HCT116 (cell line): ENCODE results near the gene ATXN7L1. TPM values are rescaled to one million over a fixed set of nuclear protein-coding genes. Genes with fewer than 3 reads are reported as not detected.

ENCODE experiments used
- ATAC-seq: fragments of 200-7000 bp; cut with Tn5 transposase; 2 replicates; pipeline ENCODE4 v1.9.1; 2020; ENCODE audit warnings: mild to moderate bottlenecking, moderate library complexity
- BruUV-seq: library from RNA; stranded (reverse); fragments of 400-500 nt; replicated peaks from 2 replicates; lab custom pipeline; 2021; lab: Mats Ljungman, UMichigan
- CTCF ChIA-PET: fragments of 300-600 bp; sonication (Branson Sonifier 250); formaldehyde crosslinking; loops from one replicate; lab custom pipeline; 2021; ENCODE audit warnings: antibody characterized with exemption; lab: Charles Lee
- POLR2A ChIA-PET: fragments of 300-600, 350-600 bp; sonication (Branson Sonifier 250); formaldehyde crosslinking; loops from one replicate; lab custom pipeline; 2021; ENCODE audit warnings: antibody characterized with exemption; lab: Charles Lee
- RAD21 ChIA-PET, 2 experiments: fragments of 300-600 bp; sonication (Branson Sonifier 250); formaldehyde crosslinking; loops; one replicate each; lab custom pipeline; 2023; ENCODE audit warnings: low total read pairs in 2 of 2; ENCODE audit not compliant: uncharacterized antibody in 2 of 2, unreplicated experiment in 2 of 2, low non-redundant PET in 1 of 2; lab: Charles Lee
- DNase-seq: peaks from one replicate; pipeline ENCODE4 v3.0.0-alpha.2; 2010; ENCODE audit warnings: low read depth, low spot score
- H2AFZ ChIP-seq: fragments of 200-600 bp; shearing (Covaris generic), sonication (generic); 2 replicates; pipeline ENCODE4 v1.6.1; 2017; ENCODE audit warnings: low read depth, mixed run types, mixed read lengths, antibody characterized with exemption, low read length; ENCODE audit not compliant: poor library complexity, severe bottlenecking
- H3K27ac ChIP-seq: 2 replicates; pipeline ENCODE4 v1.5.1; 2012; ENCODE audit warnings: low read depth, low read length
- H3K27me3 ChIP-seq: fragments of 200-600 bp; sonication (generic); 2 replicates; pipeline ENCODE4 v1.6.1; 2016; ENCODE audit warnings: mixed run types, low read length, mixed read lengths; ENCODE audit not compliant: insufficient read depth
- H3K36me3 ChIP-seq, 2 experiments: fragments of 200-500 bp in 1 of 2; fragments of 200-600 bp in 1 of 2; sonication (Bioruptor generic) in 1 of 2; sonication (generic) in 1 of 2; 2 replicates each; pipeline versions ENCODE4 v1.5.1 to v1.6.1; 2014 to 2016; ENCODE audit warnings: low read length in 2 of 2, inconsistent platforms in 1 of 2, mixed read lengths in 1 of 2, mixed run types in 1 of 2; ENCODE audit not compliant: insufficient read depth in 2 of 2, control insufficient read depth in 1 of 2
- H3K4me1 ChIP-seq, 2 experiments: fragments of 200-600 bp in 1 of 2; sonication (generic) in 1 of 2; 2 replicates each; pipeline versions ENCODE4 v1.5.1 to v1.6.1; 2012 to 2017; ENCODE audit warnings: low read length in 2 of 2, inconsistent platforms in 1 of 2, mild to moderate bottlenecking in 1 of 2, mixed read lengths in 1 of 2, mixed run types in 1 of 2, moderate library complexity in 1 of 2; ENCODE audit not compliant: insufficient read depth in 2 of 2, control insufficient read depth in 1 of 2
- H3K4me2 ChIP-seq: fragments of 200-600 bp; sonication (generic); 2 replicates; pipeline ENCODE4 v1.6.1; 2017; ENCODE audit warnings: mixed run types, low read length, mixed read lengths
- H3K4me3 ChIP-seq, 2 experiments: fragments of 200-600 bp in 1 of 2; sonication (generic) in 1 of 2; replicated peaks in 1 of 2; 2 replicates each; pipeline ENCODE4 v1.5.1; 2011 to 2016; ENCODE audit warnings: low read length in 2 of 2, control low read depth in 1 of 2, low read depth in 1 of 2, mild to moderate bottlenecking in 1 of 2, mixed read lengths in 1 of 2, mixed run types in 1 of 2
- H3K79me2 ChIP-seq: fragments of 200-600 bp; sonication (generic); 2 replicates; pipeline ENCODE4 v1.6.1; 2017; ENCODE audit warnings: mild to moderate bottlenecking, mixed run types, low read length, moderate library complexity, mixed read lengths; ENCODE audit not compliant: insufficient read depth
- H3K9ac ChIP-seq: fragments of 200-600 bp; sonication (generic); 2 replicates; pipeline ENCODE4 v1.6.1; 2016; ENCODE audit warnings: low read length, mixed read lengths
- H3K9me2 ChIP-seq: fragments of 200-600 bp; sonication (generic), shearing (Covaris generic); 2 replicates; pipeline ENCODE4 v1.6.1; 2017; ENCODE audit warnings: mixed run types, mild to moderate bottlenecking, moderate library complexity; ENCODE audit not compliant: insufficient read depth
- H3K9me3 ChIP-seq, 2 experiments: fragments of 200-500 bp in 1 of 2; fragments of 200-600 bp in 1 of 2; sonication (Bioruptor generic) in 1 of 2; sonication (generic) in 1 of 2; 2 replicates each; pipeline ENCODE4 v1.6.1; 2014 to 2017; ENCODE audit warnings: low read length in 2 of 2, mixed read lengths in 2 of 2, inconsistent platforms in 1 of 2, low read depth in 1 of 2, mild to moderate bottlenecking in 1 of 2, mixed run types in 1 of 2, moderate library complexity in 1 of 2; ENCODE audit not compliant: control insufficient read depth in 1 of 2, insufficient read depth in 1 of 2
- H4K20me1 ChIP-seq: fragments of 200-600 bp; sonication (generic), shearing (Covaris generic); 2 replicates; pipeline ENCODE4 v1.6.1; 2017; ENCODE audit warnings: mixed run types, mild to moderate bottlenecking, moderate library complexity; ENCODE audit not compliant: insufficient read depth
- ATF3 ChIP-seq: IDR thresholded peaks from 2 replicates; pipeline ENCODE4 v1.6.1; 2012
- CBX3 ChIP-seq: IDR thresholded peaks from 2 replicates; pipeline ENCODE4 v1.6.1; 2012; ENCODE audit warnings: low read depth
- CEBPB ChIP-seq: IDR thresholded peaks from 2 replicates; pipeline ENCODE4 v1.6.1; 2012; ENCODE audit warnings: low read depth
- EGR1 ChIP-seq: IDR thresholded peaks from 2 replicates; pipeline ENCODE4 v1.6.1; 2012; ENCODE audit warnings: low read depth
- ELF1 ChIP-seq: IDR thresholded peaks from 2 replicates; pipeline ENCODE4 v1.6.1; 2012; ENCODE audit warnings: low read depth, borderline replicate concordance
- EZH2 ChIP-seq: fragments of 200-600 bp; sonication (generic); IDR thresholded peaks from 2 replicates; pipeline ENCODE4 v1.6.1; 2017; ENCODE audit warnings: antibody characterized with exemption, mixed run types
- EZH2phosphoT487 ChIP-seq: fragments of 200-600 bp; IDR thresholded peaks from 2 replicates; pipeline ENCODE4 v1.6.1; 2018; ENCODE audit warnings: antibody characterized with exemption, borderline replicate concordance
- FOSL1 ChIP-seq: IDR thresholded peaks from 2 replicates; pipeline ENCODE4 v1.6.1; 2012; ENCODE audit warnings: low read depth
- JUND ChIP-seq: IDR thresholded peaks from 2 replicates; pipeline ENCODE4 v1.6.1; 2012
- POLR2A ChIP-seq: IDR thresholded peaks from 2 replicates; pipeline ENCODE4 v1.7.0; 2011; ENCODE audit warnings: borderline replicate concordance; ENCODE audit not compliant: insufficient read depth, insufficient read length; ENCODE audit errors: extremely low read depth
- RAD21 ChIP-seq: IDR thresholded peaks from 2 replicates; pipeline ENCODE4 v1.6.1; 2012; ENCODE audit warnings: low read depth, mild to moderate bottlenecking
- SIN3A ChIP-seq: IDR thresholded peaks from 2 replicates; pipeline ENCODE4 v1.6.1; 2012; ENCODE audit warnings: low read depth
- SP1 ChIP-seq: IDR thresholded peaks from 2 replicates; pipeline ENCODE4 v1.6.1; 2012; ENCODE audit warnings: low read depth
- SRF ChIP-seq: IDR thresholded peaks from 2 replicates; pipeline ENCODE4 v1.6.1; 2012; ENCODE audit warnings: low read depth
- TCF7L2 ChIP-seq: IDR thresholded peaks from 2 replicates; pipeline ENCODE4 v1.7.0; 2011; ENCODE audit warnings: borderline replicate concordance, inconsistent platforms; ENCODE audit not compliant: insufficient read depth, insufficient read length; ENCODE audit errors: extremely low read depth
- YY1 ChIP-seq: IDR thresholded peaks from 2 replicates; pipeline ENCODE4 v1.6.1; 2011; ENCODE audit warnings: low read length, low read depth, moderate library complexity, mild to moderate bottlenecking; ENCODE audit not compliant: insufficient replicate concordance; ENCODE audit errors: extremely low read depth
- ZFX ChIP-seq: fragments of 450-650 bp; IDR thresholded peaks from 2 replicates; pipeline ENCODE4 v1.6.1; 2017
- ZNF274 ChIP-seq: fragments of 200-500 bp; sonication (Bioruptor generic); IDR thresholded peaks from 2 replicates; pipeline ENCODE4 v1.6.1; 2014; ENCODE audit warnings: mild to moderate bottlenecking, low read depth, low read length, inconsistent platforms
- intact Hi-C: fragments of 100-400 bp; cut with micrococcal nuclease; formaldehyde crosslinking; loops from 2 replicates; pipeline ENCODE4 v1.10.0; 2022
- total RNA-seq: library from RNA; stranded (reverse); gene quantifications from one replicate; pipeline ENCODE4 v1.2.1, GENCODE V29; 2021; ENCODE audit not compliant: unreplicated experiment
- TF ChIP-seq, protein P1 (sequence below): IDR thresholded peaks from 2 replicates; pipeline ENCODE4 v1.6.1; 2012; ENCODE audit warnings: low read depth
- TF ChIP-seq, protein P2 (sequence below), 3 experiments: fragments of 200-600 bp in 1 of 3; sonication (generic) in 1 of 3; IDR thresholded peaks in 2 of 3; conservative IDR thresholded peaks in 1 of 3; 2 replicates each; pipeline ENCODE4 v1.5.1; 2012 to 2017; ENCODE audit warnings: low read depth in 2 of 3, low read length in 2 of 3, antibody characterized with exemption in 1 of 3, borderline replicate concordance in 1 of 3, control low read depth in 1 of 3, mild to moderate bottlenecking in 1 of 3, mixed read lengths in 1 of 3, mixed run types in 1 of 3, moderate library complexity in 1 of 3; ENCODE audit not compliant: insufficient read depth in 1 of 3
- TF ChIP-seq, protein P3 (sequence below): IDR thresholded peaks from 2 replicates; pipeline ENCODE4 v1.6.1; 2012
- TF ChIP-seq, protein P4 (sequence below): IDR thresholded peaks from 2 replicates; pipeline ENCODE4 v1.6.1; 2011; ENCODE audit warnings: mild to moderate bottlenecking, low read length, moderate library complexity; ENCODE audit not compliant: insufficient replicate concordance; ENCODE audit errors: extremely low read depth

Gene ATXN7L1
- total RNA-seq, 1 experiment from 2014 or later = 11.5 TPM

GRCh38 chr7:105790996-105791395 lies 85.4 kb downstream of the ATXN7L1 start:
- RAD21 ChIA-PET = no interaction called here
- H3K9me3 ChIP-seq = no peaks in the 10 kb centered on the region
- ATAC-seq = peak; percentile 87
- H2AFZ ChIP-seq = no peak overlapping the region
- no peaks in the 10 kb centered on the region for H4K20me1 ChIP-seq
- CTCF ChIA-PET = no interaction called here
- POLR2A ChIA-PET = interaction anchor here (0.7 kb wide), 1 partner anchor 13 kb away, joined by 3 read pairs; no protein-coding TSS in a partner anchor
- DNase-seq = peak; percentile 76
- H3K27me3 ChIP-seq = no peaks in the 10 kb centered on the region
- no peaks in the 10 kb centered on the region for H3K36me3 ChIP-seq
- no peak overlapping the region for H3K27ac ChIP-seq
- no peaks in the 10 kb centered on the region for H3K79me2 ChIP-seq
- intact Hi-C loops = no loop called here
- peak overlapping the region; percentile 64 for H3K4me2 ChIP-seq
- H3K4me3 ChIP-seq = no peak overlapping the region
- no peaks in the 10 kb centered on the region for H3K9me2 ChIP-seq
- H3K9ac ChIP-seq = peak overlapping the region; percentile 34
- no TSS peak for BruUV-seq
- H3K4me1 ChIP-seq = peaks cover 17 to 77% of the 10 kb centered on the region in 2 experiments
- TF ChIP-seq, protein P1, sequence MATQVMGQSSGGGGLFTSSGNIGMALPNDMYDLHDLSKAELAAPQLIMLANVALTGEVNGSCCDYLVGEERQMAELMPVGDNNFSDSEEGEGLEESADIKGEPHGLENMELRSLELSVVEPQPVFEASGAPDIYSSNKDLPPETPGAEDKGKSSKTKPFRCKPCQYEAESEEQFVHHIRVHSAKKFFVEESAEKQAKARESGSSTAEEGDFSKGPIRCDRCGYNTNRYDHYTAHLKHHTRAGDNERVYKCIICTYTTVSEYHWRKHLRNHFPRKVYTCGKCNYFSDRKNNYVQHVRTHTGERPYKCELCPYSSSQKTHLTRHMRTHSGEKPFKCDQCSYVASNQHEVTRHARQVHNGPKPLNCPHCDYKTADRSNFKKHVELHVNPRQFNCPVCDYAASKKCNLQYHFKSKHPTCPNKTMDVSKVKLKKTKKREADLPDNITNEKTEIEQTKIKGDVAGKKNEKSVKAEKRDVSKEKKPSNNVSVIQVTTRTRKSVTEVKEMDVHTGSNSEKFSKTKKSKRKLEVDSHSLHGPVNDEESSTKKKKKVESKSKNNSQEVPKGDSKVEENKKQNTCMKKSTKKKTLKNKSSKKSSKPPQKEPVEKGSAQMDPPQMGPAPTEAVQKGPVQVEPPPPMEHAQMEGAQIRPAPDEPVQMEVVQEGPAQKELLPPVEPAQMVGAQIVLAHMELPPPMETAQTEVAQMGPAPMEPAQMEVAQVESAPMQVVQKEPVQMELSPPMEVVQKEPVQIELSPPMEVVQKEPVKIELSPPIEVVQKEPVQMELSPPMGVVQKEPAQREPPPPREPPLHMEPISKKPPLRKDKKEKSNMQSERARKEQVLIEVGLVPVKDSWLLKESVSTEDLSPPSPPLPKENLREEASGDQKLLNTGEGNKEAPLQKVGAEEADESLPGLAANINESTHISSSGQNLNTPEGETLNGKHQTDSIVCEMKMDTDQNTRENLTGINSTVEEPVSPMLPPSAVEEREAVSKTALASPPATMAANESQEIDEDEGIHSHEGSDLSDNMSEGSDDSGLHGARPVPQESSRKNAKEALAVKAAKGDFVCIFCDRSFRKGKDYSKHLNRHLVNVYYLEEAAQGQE = no peak
- TF ChIP-seq JUND = peak; percentile 76
- TF ChIP-seq SIN3A = peak; percentile 63; the same call in 1 of the 2 replicates
- no peak for TF ChIP-seq ZFX
- TF ChIP-seq, protein P2, sequence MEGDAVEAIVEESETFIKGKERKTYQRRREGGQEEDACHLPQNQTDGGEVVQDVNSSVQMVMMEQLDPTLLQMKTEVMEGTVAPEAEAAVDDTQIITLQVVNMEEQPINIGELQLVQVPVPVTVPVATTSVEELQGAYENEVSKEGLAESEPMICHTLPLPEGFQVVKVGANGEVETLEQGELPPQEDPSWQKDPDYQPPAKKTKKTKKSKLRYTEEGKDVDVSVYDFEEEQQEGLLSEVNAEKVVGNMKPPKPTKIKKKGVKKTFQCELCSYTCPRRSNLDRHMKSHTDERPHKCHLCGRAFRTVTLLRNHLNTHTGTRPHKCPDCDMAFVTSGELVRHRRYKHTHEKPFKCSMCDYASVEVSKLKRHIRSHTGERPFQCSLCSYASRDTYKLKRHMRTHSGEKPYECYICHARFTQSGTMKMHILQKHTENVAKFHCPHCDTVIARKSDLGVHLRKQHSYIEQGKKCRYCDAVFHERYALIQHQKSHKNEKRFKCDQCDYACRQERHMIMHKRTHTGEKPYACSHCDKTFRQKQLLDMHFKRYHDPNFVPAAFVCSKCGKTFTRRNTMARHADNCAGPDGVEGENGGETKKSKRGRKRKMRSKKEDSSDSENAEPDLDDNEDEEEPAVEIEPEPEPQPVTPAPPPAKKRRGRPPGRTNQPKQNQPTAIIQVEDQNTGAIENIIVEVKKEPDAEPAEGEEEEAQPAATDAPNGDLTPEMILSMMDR (IDR thresholded peaks at IDR 0.05 in 2 of 3, conservative IDR thresholded peaks at IDR 0.05 in 1 of 3; ENCODE audit: borderline replicate concordance in 1 of 3, insufficient read depth in 1 of 3, low read depth in 2 of 3, low read length in 2 of 3) = no peak
- no peak for TF ChIP-seq YY1
- peak; percentile 75 for TF ChIP-seq SP1
- no peak for TF ChIP-seq ATF3
- TF ChIP-seq, protein P3, sequence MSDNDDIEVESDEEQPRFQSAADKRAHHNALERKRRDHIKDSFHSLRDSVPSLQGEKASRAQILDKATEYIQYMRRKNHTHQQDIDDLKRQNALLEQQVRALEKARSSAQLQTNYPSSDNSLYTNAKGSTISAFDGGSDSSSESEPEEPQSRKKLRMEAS = peak; percentile 79
- TF ChIP-seq, protein P4, sequence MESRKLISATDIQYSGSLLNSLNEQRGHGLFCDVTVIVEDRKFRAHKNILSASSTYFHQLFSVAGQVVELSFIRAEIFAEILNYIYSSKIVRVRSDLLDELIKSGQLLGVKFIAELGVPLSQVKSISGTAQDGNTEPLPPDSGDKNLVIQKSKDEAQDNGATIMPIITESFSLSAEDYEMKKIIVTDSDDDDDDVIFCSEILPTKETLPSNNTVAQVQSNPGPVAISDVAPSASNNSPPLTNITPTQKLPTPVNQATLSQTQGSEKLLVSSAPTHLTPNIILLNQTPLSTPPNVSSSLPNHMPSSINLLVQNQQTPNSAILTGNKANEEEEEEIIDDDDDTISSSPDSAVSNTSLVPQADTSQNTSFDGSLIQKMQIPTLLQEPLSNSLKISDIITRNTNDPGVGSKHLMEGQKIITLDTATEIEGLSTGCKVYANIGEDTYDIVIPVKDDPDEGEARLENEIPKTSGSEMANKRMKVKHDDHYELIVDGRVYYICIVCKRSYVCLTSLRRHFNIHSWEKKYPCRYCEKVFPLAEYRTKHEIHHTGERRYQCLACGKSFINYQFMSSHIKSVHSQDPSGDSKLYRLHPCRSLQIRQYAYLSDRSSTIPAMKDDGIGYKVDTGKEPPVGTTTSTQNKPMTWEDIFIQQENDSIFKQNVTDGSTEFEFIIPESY = peak; percentile 12
- TF ChIP-seq CEBPB = peak; percentile 41; the same call in 1 of the 2 replicates
- no peak for TF ChIP-seq EGR1
- peak; percentile 75; the same call in 1 of the 2 replicates for TF ChIP-seq CBX3
- TF ChIP-seq ZNF274 = no peak
- peak; percentile 77 for TF ChIP-seq FOSL1
- no peak for TF ChIP-seq SRF
- no peak for TF ChIP-seq EZH2
- no peak for TF ChIP-seq TCF7L2
- TF ChIP-seq RAD21 = no peak; the same call in 1 of the 2 replicates
- no peak for TF ChIP-seq ELF1
- TF ChIP-seq POLR2A = no peak
- TF ChIP-seq EZH2phosphoT487 = no peak
